NCI-H2227 (cell line): ENCODE data around the gene SART1.
A peak's percentile ranks its signal among the peaks of the same experiment; 100 is the strongest.
"Not testable (repeated sequence)": the region's sequence is repeated elsewhere in the genome, so short reads cannot be mapped to it uniquely, and the experiment has no call there.

Experiments
- DNase-seq: peaks from one replicate; lab custom pipeline; 2025; ENCODE audit not compliant: unreplicated experiment; lab: John Stamatoyannopoulos, UW

The SART1 gene

GRCh38 chr11:65988791-65989592, 27.5 kb downstream of the SART1 start:
- DNase-seq: peak; percentile 95

GRCh38 chr11:65992056-65992455, 30.5 kb downstream of the SART1 start:
- no peak for DNase-seq

GRCh38 chr11:65997286-65997685, 35.8 kb downstream of the SART1 start:
- no peak for DNase-seq

GRCh38 chr11:66001942-66002647, 40.6 kb downstream of the SART1 start, which contains the start of the genes BANF1 and EIF1AD:
BANF1 (plus strand) TSS chr11:66002503; CDS start chr11:66003251, 748 bp downstream.
EIF1AD (minus strand) TSS chr11:66002157; CDS start chr11:66000389, 1,768 bp downstream.
- DNase-seq: peak; percentile 98

GRCh38 chr11:66002648-66003225, 41.2 kb downstream of the SART1 start:
- DNase-seq: peak; percentile 83

- no peak for DNase-seq
Observed at GRCh38 chr11:66003291-66003690, 41.8 kb downstream of the SART1 start.

GRCh38 chr11:66004186-66004585, 42.7 kb downstream of the SART1 start:
- DNase-seq: no peak

- DNase-seq: no peak
Observed at GRCh38 chr11:66006134-66006890, 44.8 kb downstream of the SART1 start.

- DNase-seq: no peak
Observed at GRCh38 chr11:66006891-66007176, 45.3 kb downstream of the SART1 start.

GRCh38 chr11:66007201-66007634, 45.7 kb downstream of the SART1 start:
- peak; percentile 20 for DNase-seq

- no peak for DNase-seq
Observed at GRCh38 chr11:66008095-66008467, 46.5 kb downstream of the SART1 start.

GRCh38 chr11:66008468-66009101, 47.1 kb downstream of the SART1 start:
- no peak for DNase-seq

- DNase-seq: not testable (repeated sequence)
Observed at GRCh38 chr11:66010036-66010435, 48.5 kb downstream of the SART1 start.

GRCh38 chr11:66011239-66011784, 49.8 kb downstream of the SART1 start:
- no peak for DNase-seq

- no peak for DNase-seq
Observed at GRCh38 chr11:66011785-66012303, 50.3 kb downstream of the SART1 start, which contains the start of gene CST6. CST6 (plus strand) TSS chr11:66012008; CDS start chr11:66012045, 37 bp downstream.

- DNase-seq: no peak
Observed at GRCh38 chr11:66012371-66012945, 50.9 kb downstream of the SART1 start.

- no peak for DNase-seq
Observed at GRCh38 chr11:66012946-66013761, 51.6 kb downstream of the SART1 start.

GRCh38 chr11:66013762-66014100, 52.2 kb downstream of the SART1 start:
- DNase-seq: no peak

GRCh38 chr11:66014804-66015453, 53.4 kb downstream of the SART1 start:
- no peak for DNase-seq
